Measurements from ENCODE around the gene MYO3B. TPM values are rescaled to one million over a fixed set of nuclear protein-coding genes. Genes with fewer than 3 reads are reported as not detected.

Gene MYO3B
- total RNA-seq, 1 donor from 2014 or later, result not detected

DNA sequence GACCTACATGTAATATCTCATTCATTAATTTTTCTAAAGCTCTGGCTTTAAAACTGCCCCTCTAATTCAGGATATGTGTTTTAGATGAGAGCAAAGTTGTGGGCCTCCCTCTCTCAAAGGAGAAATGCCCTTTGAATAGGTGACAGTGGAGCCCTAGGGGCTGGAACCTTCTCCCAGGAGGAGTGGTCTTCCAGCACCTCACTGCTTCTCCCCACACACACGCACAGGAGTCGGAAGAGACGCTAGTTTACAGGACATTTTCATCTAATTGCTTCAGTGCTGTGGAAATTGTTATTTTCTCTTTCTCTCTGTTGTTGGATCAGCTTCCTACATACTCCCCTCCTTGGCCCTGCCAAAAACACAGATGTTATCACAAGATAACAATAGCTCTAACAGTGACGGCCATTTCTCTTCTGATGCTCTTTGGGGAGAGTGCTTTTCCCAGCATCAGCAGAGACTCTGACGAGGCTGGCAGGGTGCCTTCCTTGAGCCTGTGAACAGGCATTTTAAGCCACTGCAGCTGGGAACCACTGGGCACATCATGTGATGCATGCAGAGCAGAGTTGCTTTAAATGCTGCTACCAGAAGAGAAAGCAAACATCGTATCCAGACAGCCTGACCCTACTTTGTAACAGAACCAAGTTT lies 327.8 kb downstream of the MYO3B start:
- Mint-ChIP-seq H3K27me3 (ENCODE audit: low read depth) (peaks cover 17% of the 10 kb centered on the region), H3K27ac (ENCODE audit: unreplicated experiment) (no peak overlapping the region), H3K36me3 (ENCODE audit: low read depth) (no peaks in the 10 kb centered on the region), H3K9me3 (ENCODE audit: low read depth) (no peaks in the 10 kb centered on the region), H3K4me1 (ENCODE audit: low read depth) (peaks cover 17% of the 10 kb centered on the region), H3K4me3 (ENCODE audit: unreplicated experiment) (no peak overlapping the region)
- DNase-seq (ENCODE audit: low spot score), result no peak
- TF ChIP-seq, protein P1, sequence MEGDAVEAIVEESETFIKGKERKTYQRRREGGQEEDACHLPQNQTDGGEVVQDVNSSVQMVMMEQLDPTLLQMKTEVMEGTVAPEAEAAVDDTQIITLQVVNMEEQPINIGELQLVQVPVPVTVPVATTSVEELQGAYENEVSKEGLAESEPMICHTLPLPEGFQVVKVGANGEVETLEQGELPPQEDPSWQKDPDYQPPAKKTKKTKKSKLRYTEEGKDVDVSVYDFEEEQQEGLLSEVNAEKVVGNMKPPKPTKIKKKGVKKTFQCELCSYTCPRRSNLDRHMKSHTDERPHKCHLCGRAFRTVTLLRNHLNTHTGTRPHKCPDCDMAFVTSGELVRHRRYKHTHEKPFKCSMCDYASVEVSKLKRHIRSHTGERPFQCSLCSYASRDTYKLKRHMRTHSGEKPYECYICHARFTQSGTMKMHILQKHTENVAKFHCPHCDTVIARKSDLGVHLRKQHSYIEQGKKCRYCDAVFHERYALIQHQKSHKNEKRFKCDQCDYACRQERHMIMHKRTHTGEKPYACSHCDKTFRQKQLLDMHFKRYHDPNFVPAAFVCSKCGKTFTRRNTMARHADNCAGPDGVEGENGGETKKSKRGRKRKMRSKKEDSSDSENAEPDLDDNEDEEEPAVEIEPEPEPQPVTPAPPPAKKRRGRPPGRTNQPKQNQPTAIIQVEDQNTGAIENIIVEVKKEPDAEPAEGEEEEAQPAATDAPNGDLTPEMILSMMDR (IDR thresholded peaks at IDR 0.05), result no peak

DNA sequence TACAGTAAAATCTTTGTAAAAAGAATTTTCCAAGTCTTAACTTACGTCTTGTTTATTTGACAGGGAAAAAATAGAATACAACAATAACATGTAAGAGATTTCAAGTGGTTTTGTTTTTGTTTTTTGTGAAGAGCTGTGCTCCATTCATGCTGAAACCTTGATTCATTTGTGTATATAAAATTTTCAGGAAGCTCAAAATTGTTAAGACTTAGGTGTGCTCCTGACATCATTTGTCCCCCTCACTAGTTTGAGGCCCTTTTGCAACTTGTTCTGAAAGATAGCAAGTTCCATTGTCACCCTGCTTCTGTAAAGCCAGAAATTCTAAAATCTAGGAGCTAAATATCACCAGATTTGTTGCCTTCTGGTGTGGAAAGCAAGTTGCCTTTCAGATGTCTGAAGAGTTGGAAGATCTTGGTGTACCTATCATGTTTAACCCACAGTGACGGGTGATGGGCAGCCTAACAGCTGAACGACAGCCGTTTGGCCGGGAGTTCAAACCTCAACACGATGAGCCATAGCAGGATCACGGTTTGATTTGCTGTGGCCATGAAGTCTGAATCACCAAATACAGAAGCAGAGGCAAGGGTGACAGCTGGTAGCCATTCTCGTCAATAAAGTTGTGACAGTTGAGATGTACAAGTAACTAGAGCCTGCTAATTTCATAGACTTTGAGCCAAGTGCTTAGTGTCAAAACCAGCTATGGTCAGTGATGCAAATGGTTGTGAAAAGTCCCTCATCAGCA lies 331.7 kb downstream of the MYO3B start:
- H3K36me3 Mint-ChIP-seq (ENCODE audit: low read depth), result no peaks in the 10 kb centered on the region
- H3K27ac Mint-ChIP-seq (ENCODE audit: unreplicated experiment), result no peak overlapping the region
- H3K4me1 Mint-ChIP-seq (ENCODE audit: low read depth), result peaks cover 12% of the 10 kb centered on the region
- no peak overlapping the region for H3K4me3 Mint-ChIP-seq (ENCODE audit: unreplicated experiment)
- DNase-seq (ENCODE audit: low spot score), result no peak
- no peaks in the 10 kb centered on the region for H3K9me3 Mint-ChIP-seq (ENCODE audit: low read depth)
- H3K27me3 Mint-ChIP-seq (ENCODE audit: low read depth), result peaks cover 4% of the 10 kb centered on the region
- TF ChIP-seq, protein P1 (IDR thresholded peaks at IDR 0.05), result no peak

- H3K4me3 Mint-ChIP-seq (ENCODE audit: unreplicated experiment), result no peak overlapping the region
- DNase-seq (ENCODE audit: low spot score), result no peak
- TF ChIP-seq, protein P1 (IDR thresholded peaks at IDR 0.05), result no peak
- H3K9me3 Mint-ChIP-seq (ENCODE audit: low read depth), result no peaks in the 10 kb centered on the region
- no peaks in the 10 kb centered on the region for H3K36me3 Mint-ChIP-seq (ENCODE audit: low read depth)
- H3K27me3 Mint-ChIP-seq (ENCODE audit: low read depth), result peaks cover 8% of the 10 kb centered on the region
- no peak overlapping the region for H3K27ac Mint-ChIP-seq (ENCODE audit: unreplicated experiment)
- peaks cover 6% of the 10 kb centered on the region for H3K4me1 Mint-ChIP-seq (ENCODE audit: low read depth)
These were observed 334.3 kb downstream of the MYO3B start for GRCh38 chr2:170512266-170512665.

DNA sequence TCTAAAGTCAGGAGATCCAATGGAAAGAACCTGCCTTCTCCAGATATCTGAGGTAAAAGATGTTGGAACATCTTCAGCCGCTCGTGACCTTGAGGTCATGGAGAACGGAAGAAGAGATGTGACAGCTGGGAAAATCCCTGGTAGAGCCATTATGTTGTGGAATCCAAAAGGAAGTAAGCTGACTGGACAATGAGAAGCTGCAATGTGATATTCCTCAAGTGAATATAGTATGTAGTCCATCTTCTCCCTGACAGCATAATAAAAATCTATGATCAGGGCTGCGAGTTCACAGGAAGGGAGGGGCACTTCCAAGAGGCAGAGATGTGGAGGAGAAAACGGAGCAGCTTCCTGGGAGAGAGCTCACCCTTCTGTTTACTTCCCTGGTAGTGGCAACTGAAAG lies 336.2 kb downstream of the MYO3B start:
- Mint-ChIP-seq H3K4me3 (ENCODE audit: unreplicated experiment) (no peak overlapping the region), H3K4me1 (ENCODE audit: low read depth) (no peaks in the 10 kb centered on the region)

DNA sequence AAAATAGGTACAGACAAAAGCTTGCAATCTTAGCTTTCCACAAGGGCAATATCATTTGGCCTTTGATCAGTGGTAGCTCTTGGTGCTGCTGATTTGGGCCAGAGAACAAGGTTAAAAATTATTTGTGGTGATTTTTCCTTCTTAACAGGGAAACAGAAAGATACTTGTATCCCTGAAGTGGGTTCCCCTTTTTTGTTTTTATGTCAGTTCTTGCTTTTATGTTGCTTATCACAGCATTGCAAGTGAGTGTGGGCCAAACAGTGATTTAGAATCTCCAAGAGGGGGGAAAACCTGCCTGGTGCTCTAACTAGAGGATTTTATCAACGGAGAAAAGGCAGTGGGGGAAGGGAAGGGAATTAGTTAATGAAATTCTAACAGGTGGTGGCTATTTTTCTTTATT lies 339.6 kb downstream of the MYO3B start:
- H3K4me3 Mint-ChIP-seq (ENCODE audit: unreplicated experiment), result no peak overlapping the region
- H3K36me3 Mint-ChIP-seq (ENCODE audit: low read depth), result no peaks in the 10 kb centered on the region
- H3K9me3 Mint-ChIP-seq (ENCODE audit: low read depth), result no peaks in the 10 kb centered on the region
- TF ChIP-seq, protein P1 (IDR thresholded peaks at IDR 0.05), result no peak
- peaks cover 9% of the 10 kb centered on the region for H3K27me3 Mint-ChIP-seq (ENCODE audit: low read depth)
- H3K27ac Mint-ChIP-seq (ENCODE audit: unreplicated experiment), result no peak overlapping the region
- H3K4me1 Mint-ChIP-seq (ENCODE audit: low read depth), result no peaks in the 10 kb centered on the region
- no peak for DNase-seq (ENCODE audit: low spot score)

More for the DNA sequence above, 336.2 kb downstream of the MYO3B start:
- no peaks in the 10 kb centered on the region for H3K36me3 Mint-ChIP-seq (ENCODE audit: low read depth)
- no peak overlapping the region for H3K27ac Mint-ChIP-seq (ENCODE audit: unreplicated experiment)
- no peaks in the 10 kb centered on the region for H3K9me3 Mint-ChIP-seq (ENCODE audit: low read depth)
- H3K27me3 Mint-ChIP-seq (ENCODE audit: low read depth), result peaks cover 9% of the 10 kb centered on the region
- TF ChIP-seq, protein P1 (IDR thresholded peaks at IDR 0.05), result no peak
- no peak for DNase-seq (ENCODE audit: low spot score)

Data from chondrocyte (in vitro differentiated cells).